HEK293T (cell line): Measurements from ENCODE around the gene SPOCD1.

Experiments used
- CTCF ChIA-PET: fragments of 350-600 bp; formaldehyde crosslinking; extraction: SDS; loops from one replicate; lab custom pipeline; 2021; ENCODE audit warnings: antibody characterized with exemption, inconsistent platforms; lab: Yijun Ruan, JAX
- POLR2A ChIA-PET: fragments of 350-600 bp; formaldehyde crosslinking; extraction: SDS; loops from one replicate; lab custom pipeline; 2020; ENCODE audit warnings: antibody characterized with exemption, inconsistent platforms; lab: Yijun Ruan, JAX
- DNase-seq: peaks from one replicate; pipeline ENCODE4 v3.0.0; 2012; ENCODE audit warnings: mixed read lengths; ENCODE audit errors: extremely low spot score
- ARNT ChIP-seq: fragments of 450-650 bp; IDR thresholded peaks from 2 replicates; pipeline ENCODE4 v1.6.1; 2017; ENCODE audit warnings: mild to moderate bottlenecking
- BHLHE40 ChIP-seq: fragments of 450-650 bp; IDR thresholded peaks from 2 replicates; pipeline ENCODE4 v1.6.1; 2016; ENCODE audit warnings: mild to moderate bottlenecking, moderate library complexity, borderline replicate concordance
- CTBP1 ChIP-seq: fragments of 450-650 bp; IDR thresholded peaks from 2 replicates; pipeline ENCODE4 v1.6.1; 2016; ENCODE audit warnings: borderline replicate concordance
- ELF4 ChIP-seq: fragments of 450-650 bp; IDR thresholded peaks from 2 replicates; pipeline ENCODE4 v1.6.1; 2017; ENCODE audit warnings: antibody characterized with exemption
- FOXA1 ChIP-seq: fragments of 450-650 bp; IDR thresholded peaks from 2 replicates; pipeline ENCODE4 v1.6.1; 2016; ENCODE audit warnings: mild to moderate bottlenecking
- FOXK2 ChIP-seq: fragments of 450-650 bp; IDR thresholded peaks from 2 replicates; pipeline ENCODE4 v1.6.1; 2016; ENCODE audit warnings: mild to moderate bottlenecking
- FOXM1 ChIP-seq: fragments of 450-650 bp; IDR thresholded peaks from 2 replicates; pipeline ENCODE4 v1.6.1; 2017; ENCODE audit warnings: mild to moderate bottlenecking, borderline replicate concordance
- HDGF ChIP-seq: fragments of 450-650 bp; IDR thresholded peaks from 2 replicates; pipeline ENCODE4 v1.6.1; 2017; ENCODE audit warnings: antibody characterized with exemption, borderline replicate concordance
- L3MBTL2 ChIP-seq: fragments of 450-650 bp; conservative IDR thresholded peaks from 2 replicates; pipeline ENCODE4 v1.6.1; 2016; ENCODE audit warnings: mild to moderate bottlenecking
- LEF1 ChIP-seq: fragments of 450-650 bp; IDR thresholded peaks from 2 replicates; pipeline ENCODE4 v1.6.1; 2017; ENCODE audit warnings: mild to moderate bottlenecking, borderline replicate concordance
- NFRKB ChIP-seq: fragments of 450-650 bp; IDR thresholded peaks from 2 replicates; pipeline ENCODE4 v1.6.1; 2016; ENCODE audit warnings: mild to moderate bottlenecking, moderate library complexity
- SP1 ChIP-seq: fragments of 450-650 bp; IDR thresholded peaks from 2 replicates; pipeline ENCODE4 v1.6.1; 2017
- SUZ12 ChIP-seq: fragments of 450-650 bp; IDR thresholded peaks from 2 replicates; pipeline ENCODE4 v1.6.1; 2016; ENCODE audit warnings: mild to moderate bottlenecking
- TARDBP ChIP-seq: fragments of 450-650 bp; IDR thresholded peaks from 2 replicates; pipeline ENCODE4 v1.6.1; 2016
- ZNF384 ChIP-seq: fragments of 450-650 bp; IDR thresholded peaks from 2 replicates; pipeline ENCODE4 v1.6.1; 2016
- TF ChIP-seq, protein P1 (sequence below): fragments of 450-650 bp; IDR thresholded peaks from 2 replicates; pipeline ENCODE4 v1.6.1; 2016

The SPOCD1 gene

DNA sequence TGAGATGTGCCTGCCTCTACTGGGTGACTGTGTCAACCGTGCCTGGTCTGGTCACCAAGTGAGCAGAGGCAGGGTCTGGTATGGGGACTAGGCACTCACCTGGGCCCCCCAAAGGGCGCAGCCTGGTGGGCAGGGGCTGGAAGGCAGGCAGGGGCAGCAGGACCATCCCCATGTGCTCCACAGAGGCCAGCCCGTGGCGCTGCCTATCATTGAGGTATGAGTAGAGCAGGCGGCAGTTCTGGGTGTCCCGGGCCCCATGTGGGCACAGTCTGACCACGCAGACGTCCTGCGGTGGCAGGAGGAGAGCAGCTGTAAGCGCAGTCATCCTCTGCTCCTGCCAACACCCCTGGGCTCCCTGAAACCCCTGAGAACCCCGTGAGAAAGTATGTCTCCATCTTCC lies 23.7 kb downstream of the SPOCD1 start:
- no peak for DNase-seq
- TF ChIP-seq LEF1 (no peak), TARDBP (no peak), SUZ12 (no peak), SP1 (no peak), ELF4 (no peak), ARNT (no peak), L3MBTL2 (no peak), CTBP1 (no peak), HDGF (no peak), ZNF384 (no peak), FOXA1 (no peak), NFRKB (no peak), FOXM1 (no peak), FOXK2 (no peak), BHLHE40 (no peak)
- TF ChIP-seq, protein P1, sequence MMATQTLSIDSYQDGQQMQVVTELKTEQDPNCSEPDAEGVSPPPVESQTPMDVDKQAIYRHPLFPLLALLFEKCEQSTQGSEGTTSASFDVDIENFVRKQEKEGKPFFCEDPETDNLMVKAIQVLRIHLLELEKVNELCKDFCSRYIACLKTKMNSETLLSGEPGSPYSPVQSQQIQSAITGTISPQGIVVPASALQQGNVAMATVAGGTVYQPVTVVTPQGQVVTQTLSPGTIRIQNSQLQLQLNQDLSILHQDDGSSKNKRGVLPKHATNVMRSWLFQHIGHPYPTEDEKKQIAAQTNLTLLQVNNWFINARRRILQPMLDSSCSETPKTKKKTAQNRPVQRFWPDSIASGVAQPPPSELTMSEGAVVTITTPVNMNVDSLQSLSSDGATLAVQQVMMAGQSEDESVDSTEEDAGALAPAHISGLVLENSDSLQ, result no peak
- POLR2A ChIA-PET, result no interaction called here
- CTCF ChIA-PET, result no interaction called here

DNA sequence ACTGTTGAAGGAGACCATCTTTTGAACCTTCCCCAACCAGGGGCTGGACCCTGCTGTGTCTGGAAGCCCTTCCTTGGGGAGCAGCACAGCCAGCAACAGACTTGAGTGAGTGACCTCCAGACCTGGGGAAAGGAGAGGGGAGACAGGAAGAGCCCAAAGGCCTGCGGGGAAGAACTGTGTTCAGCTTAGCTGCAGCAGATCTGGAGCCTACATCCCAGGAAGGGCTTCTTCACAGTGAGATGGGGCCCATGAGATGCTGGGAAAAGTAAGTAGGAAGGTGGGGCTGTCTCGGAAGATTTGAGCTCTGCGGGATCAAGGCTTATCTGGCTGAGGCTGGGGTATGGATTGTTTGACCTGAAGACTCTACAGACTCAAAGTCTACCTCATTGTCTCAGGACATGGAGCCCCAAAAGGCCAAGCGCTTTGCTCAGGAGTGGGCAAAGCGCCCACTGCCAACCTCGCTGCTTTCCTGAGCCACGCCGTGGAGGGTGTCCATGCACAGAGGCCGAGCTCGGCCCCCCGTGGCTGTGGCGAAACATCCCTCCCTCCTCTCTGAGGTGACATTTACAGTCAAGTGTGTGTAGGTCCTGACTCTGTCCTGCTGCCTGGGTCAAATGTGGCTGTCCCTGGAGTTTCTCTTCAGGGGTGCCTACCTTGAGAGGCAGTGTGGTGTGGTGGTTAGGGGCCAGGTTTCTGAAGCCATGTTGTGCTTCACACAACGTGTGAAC lies 24.5 kb downstream of the SPOCD1 start:
- CTCF ChIA-PET, result interaction anchor here (0.9 to 2.7 kb wide), 2 partner anchors 27 to 126 kb away, joined by 3 to 22 read pairs; partner anchors contain the start of gene ADGRB2
- no peak for TF ChIP-seq L3MBTL2
- TF ChIP-seq, protein P1, result no peak
- no peak for TF ChIP-seq BHLHE40
- TF ChIP-seq SP1, result no peak
- no peak for TF ChIP-seq NFRKB
- no peak for TF ChIP-seq LEF1
- TF ChIP-seq FOXK2, result no peak
- TF ChIP-seq HDGF, result no peak
- no peak for TF ChIP-seq ZNF384
- TF ChIP-seq SUZ12, result no peak
- no peak for TF ChIP-seq ELF4
- TF ChIP-seq CTBP1, result no peak
- no peak for TF ChIP-seq FOXM1
- TF ChIP-seq FOXA1, result no peak
- TF ChIP-seq TARDBP, result no peak
- no peak for TF ChIP-seq ARNT
- POLR2A ChIA-PET, result no interaction called here
- DNase-seq, result no peak

DNA sequence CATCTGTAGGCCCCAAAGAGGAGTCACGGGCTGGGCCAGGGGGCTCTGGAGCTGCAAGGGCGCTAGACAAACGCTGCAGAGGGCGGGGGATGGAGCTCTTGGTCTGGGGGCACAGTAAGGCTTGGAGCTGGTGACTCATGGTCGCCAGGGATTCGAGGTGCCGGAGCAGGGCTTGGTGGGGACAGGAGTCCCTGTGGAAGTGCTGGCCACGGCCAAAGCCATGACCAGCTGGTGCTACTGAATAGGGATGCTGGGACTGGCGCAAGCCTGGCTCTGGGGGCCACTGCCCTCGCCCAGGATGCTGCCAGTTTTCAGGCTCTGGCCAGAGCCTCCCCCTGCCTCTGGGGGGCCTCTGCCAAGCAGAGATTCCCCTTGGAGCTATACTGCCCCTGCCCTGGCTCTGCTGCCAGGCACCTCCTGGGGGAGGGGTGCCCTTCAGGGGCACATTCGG lies 25.2 kb downstream of the SPOCD1 start:
- TF ChIP-seq NFRKB (no peak), SUZ12 (no peak), FOXM1 (no peak), SP1 (no peak), ARNT (no peak), HDGF (no peak), CTBP1 (no peak), FOXK2 (no peak), BHLHE40 (no peak), FOXA1 (no peak), L3MBTL2 (no peak), LEF1 (no peak), TARDBP (no peak), ELF4 (no peak), ZNF384 (no peak)
- TF ChIP-seq, protein P1, result no peak
- DNase-seq, result no peak
- ChIA-PET CTCF (interaction anchor here (0.9 to 3.1 kb wide), 5 partner anchors 26 to 272 kb away, joined by 3 to 22 read pairs (median 17); partner anchors contain the start of gene ADGRB2), POLR2A (no interaction called here)

DNA sequence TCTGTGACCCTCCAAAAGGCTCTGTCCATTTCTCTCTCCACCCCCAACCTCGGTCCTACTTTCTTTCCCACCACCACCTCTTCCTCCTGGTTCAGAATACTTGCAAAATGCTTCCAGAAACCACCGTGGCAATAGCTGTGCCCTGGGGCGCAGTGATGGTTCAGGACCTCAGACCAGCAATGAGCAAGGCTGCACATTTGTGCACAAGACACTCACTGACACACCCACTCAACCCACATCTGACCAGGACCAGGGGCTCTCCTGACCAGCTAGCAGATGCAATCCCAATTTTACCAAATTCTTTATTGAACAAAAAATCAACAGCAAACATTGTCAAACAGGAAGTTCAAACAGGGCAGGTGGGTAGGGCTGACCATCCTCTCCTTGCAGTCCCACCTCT lies 25.7 kb downstream of the SPOCD1 start:
- no peak for TF ChIP-seq FOXK2
- no peak for TF ChIP-seq FOXA1
- TF ChIP-seq ELF4, result no peak
- no peak for TF ChIP-seq NFRKB
- no peak for TF ChIP-seq SUZ12
- TF ChIP-seq TARDBP, result no peak
- no peak for TF ChIP-seq CTBP1
- TF ChIP-seq FOXM1, result no peak
- TF ChIP-seq HDGF, result no peak
- no peak for TF ChIP-seq BHLHE40
- TF ChIP-seq, protein P1, result no peak
- TF ChIP-seq SP1, result no peak
- no peak for TF ChIP-seq LEF1
- TF ChIP-seq ARNT, result no peak
- TF ChIP-seq ZNF384, result no peak
- TF ChIP-seq L3MBTL2, result no peak
- no peak for DNase-seq
- CTCF ChIA-PET, result interaction anchor here (0.9 to 3.1 kb wide), 8 partner anchors 25 to 273 kb away, joined by 3 to 22 read pairs (median 11); partner anchors contain the start of genes ADGRB2 and PEF1
- POLR2A ChIA-PET, result no interaction called here
